Prostate gland (tissue), 2 donors: ENCODE measurements around the gene STAM2.

Experiments
- CTCF ChIP-seq, 4 experiments: fragments of 200-600 bp in 2 of 4; fragments of 450-650 bp in 2 of 4; sonication (generic) in 2 of 4; IDR thresholded peaks; 1 replicate in 3 of 4; 2 replicates in 1 of 4; pipeline ENCODE4 v1.5.1; 2016 to 2019; ENCODE audit warnings: antibody characterized with exemption in 4 of 4, mild to moderate bottlenecking in 2 of 4, moderate library complexity in 2 of 4
- POLR2A ChIP-seq: fragments of 450-650 bp; IDR thresholded peaks from one replicate; pipeline ENCODE4 v1.6.1; 2016; ENCODE audit warnings: antibody characterized with exemption, mild to moderate bottlenecking

DNA sequence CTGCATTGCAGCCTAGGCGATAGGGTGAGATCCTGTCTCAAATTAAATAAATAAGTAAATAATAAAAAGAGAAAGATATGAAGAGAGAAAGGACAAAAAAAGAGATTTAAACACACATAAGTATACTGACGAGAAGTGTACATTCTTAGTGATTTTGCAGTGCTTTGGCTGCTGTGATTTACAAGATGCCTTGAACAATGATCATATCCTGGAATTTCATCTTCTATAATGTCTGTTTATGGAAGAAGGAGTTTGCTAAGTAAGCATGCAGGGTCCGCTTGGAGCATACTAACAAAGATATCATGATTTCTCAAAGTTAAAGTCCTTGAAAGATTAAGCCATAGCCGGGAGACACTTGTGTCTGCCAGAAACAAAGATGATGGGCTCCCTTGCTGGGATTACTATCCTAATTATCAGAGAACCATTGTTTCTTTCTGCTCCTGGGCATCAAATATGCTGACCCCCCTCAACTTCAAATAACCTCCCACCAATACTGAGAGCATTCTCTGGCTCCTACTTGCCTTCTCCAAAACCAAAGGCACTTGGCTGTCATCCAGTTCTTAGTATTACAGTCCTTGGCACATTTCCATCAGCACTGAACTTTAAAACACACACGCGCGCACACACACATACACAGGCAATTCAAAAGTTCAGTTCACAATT lies 47.5 kb upstream of the STAM2 start:
- no peak for TF ChIP-seq POLR2A
- no peak for TF ChIP-seq CTCF (IDR thresholded peaks at IDR 0.05)
